ACC112 (cell line): Measurements from ENCODE around the gene NUDT7.
A peak's percentile ranks its signal among the peaks of the same experiment; 100 is the strongest.

Experiments used
- H2AFZ ChIP-seq: fragments of 200-600 bp; sonication (generic); one replicate; pipeline ENCODE4 v1.6.0; 2017; ENCODE audit warnings: antibody characterized with exemption, low read length; ENCODE audit not compliant: unreplicated experiment
- H3K27ac ChIP-seq: fragments of 200-600 bp; sonication (generic); 2 replicates; pipeline ENCODE4 v1.5.1; 2014; ENCODE audit warnings: low read depth, mild to moderate bottlenecking, antibody characterized with exemption, low read length, moderate library complexity
- H3K27me3 ChIP-seq: fragments of 200-600 bp; sonication (generic); 2 replicates; pipeline ENCODE4 v1.6.1; 2014; ENCODE audit warnings: mild to moderate bottlenecking, antibody characterized with exemption, low read length, moderate library complexity, mixed read lengths; ENCODE audit not compliant: insufficient read depth
- H3K36me3 ChIP-seq: fragments of 200-600 bp; sonication (generic); 2 replicates; pipeline ENCODE4 v1.6.1; 2016; ENCODE audit warnings: mild to moderate bottlenecking, antibody characterized with exemption, low read length, moderate library complexity, mixed read lengths; ENCODE audit not compliant: insufficient read depth
- H3K4me1 ChIP-seq: fragments of 200-600 bp; sonication (generic); one replicate; pipeline ENCODE4 v1.6.1; 2016; ENCODE audit warnings: low read length, mixed read lengths; ENCODE audit not compliant: insufficient read depth, unreplicated experiment, control insufficient read depth
- H3K4me3 ChIP-seq: fragments of 200-600 bp; sonication (generic); 2 replicates; pipeline ENCODE4 v1.5.1; 2014; ENCODE audit warnings: mild to moderate bottlenecking, low read depth, low read length
- H3K79me2 ChIP-seq: fragments of 200-600 bp; sonication (generic); one replicate; pipeline ENCODE4 v1.6.0; 2016; ENCODE audit warnings: low read length; ENCODE audit not compliant: control insufficient read depth, unreplicated experiment, insufficient read depth

The NUDT7 gene

DNA sequence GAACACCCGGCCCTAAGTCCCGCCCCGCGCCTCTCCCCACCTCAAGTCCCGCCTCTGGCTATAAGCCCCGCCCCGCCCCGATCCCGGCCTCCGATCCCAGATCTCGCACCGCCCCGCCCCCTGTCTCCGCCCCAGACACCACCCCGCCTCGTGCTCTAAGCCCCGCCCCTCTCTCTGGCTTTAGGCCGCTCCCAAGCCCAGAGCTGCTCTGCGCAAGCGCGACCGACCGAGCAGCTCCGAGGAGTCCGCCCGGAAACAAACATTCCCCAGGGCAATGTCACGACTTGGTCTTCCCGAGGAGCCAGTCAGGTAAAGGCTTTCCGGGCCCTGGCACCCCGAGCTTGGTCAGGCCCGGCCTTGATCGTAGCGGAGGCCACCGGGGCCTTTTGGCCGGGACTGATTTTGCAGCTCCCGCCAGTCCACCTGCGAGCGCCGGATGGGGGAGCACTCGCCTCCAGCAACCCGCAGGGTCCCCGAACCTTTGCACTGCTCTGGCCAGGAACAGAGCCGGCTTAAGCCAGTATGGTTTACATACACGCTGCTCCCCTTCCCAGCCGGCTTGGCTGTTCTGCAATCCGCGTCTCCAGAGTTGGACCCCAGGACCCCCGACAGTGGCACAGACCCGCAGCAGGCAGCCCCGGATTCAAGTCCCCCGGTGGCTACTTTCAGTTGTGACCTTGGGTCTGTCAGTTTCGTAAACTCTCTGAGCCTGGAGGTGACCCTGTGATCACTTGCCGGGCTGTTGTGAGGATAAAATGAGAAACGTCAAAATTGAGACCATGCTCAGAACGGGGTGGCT lies at the start of gene NUDT7:
Gene NUDT7, plus strand, starts transcription at position 206 of the 799 bp plus-strand sequence. Its CDS starts 69 bp downstream, at position 275.
- Histone ChIP-seq H2AFZ (peak within 1 kb of the TSS; percentile 85), H3K79me2 (no peaks in the 10 kb centered on the region), H3K27ac (peak within 1 kb of the TSS; percentile 25; the same call in 1 of the 2 replicates)

DNA sequence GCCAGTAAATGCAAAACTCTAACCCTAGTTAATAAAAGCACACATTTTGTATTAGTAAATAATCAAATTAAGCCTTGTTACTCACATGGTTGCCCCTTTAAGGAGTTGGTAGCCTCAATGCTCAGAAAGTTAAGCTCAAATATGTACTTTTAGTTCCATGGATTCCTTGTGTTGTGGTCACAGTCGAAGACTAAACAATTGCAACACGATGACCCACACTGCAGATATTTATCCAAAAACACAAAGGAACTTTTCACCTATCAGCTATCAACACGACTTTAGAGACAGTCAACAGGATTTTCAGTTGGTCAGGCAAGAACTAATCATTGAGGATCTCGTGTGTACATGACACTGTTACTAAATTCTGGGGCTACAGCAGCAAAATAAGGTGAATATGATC lies 47.4 kb upstream of the NUDT7 start:
- Histone ChIP-seq H3K27ac (no peak overlapping the region), H3K4me3 (no peak overlapping the region), H3K36me3 (no peaks in the 10 kb centered on the region), H3K4me1 (no peaks in the 10 kb centered on the region), H2AFZ (no peak overlapping the region), H3K27me3 (peaks cover 18% of the 10 kb centered on the region), H3K79me2 (no peaks in the 10 kb centered on the region)

More for the DNA sequence above, at the start of gene NUDT7:
- no peaks in the 10 kb centered on the region for H3K4me1 ChIP-seq
- H3K4me3 ChIP-seq = peak within 1 kb of the TSS; percentile 83
- H3K36me3 ChIP-seq = no peaks in the 10 kb centered on the region
- 0 out of 2 replicates have a peak, but pooled peaks cover 5% of the 10 kb centered on the region for H3K27me3 ChIP-seq

DNA sequence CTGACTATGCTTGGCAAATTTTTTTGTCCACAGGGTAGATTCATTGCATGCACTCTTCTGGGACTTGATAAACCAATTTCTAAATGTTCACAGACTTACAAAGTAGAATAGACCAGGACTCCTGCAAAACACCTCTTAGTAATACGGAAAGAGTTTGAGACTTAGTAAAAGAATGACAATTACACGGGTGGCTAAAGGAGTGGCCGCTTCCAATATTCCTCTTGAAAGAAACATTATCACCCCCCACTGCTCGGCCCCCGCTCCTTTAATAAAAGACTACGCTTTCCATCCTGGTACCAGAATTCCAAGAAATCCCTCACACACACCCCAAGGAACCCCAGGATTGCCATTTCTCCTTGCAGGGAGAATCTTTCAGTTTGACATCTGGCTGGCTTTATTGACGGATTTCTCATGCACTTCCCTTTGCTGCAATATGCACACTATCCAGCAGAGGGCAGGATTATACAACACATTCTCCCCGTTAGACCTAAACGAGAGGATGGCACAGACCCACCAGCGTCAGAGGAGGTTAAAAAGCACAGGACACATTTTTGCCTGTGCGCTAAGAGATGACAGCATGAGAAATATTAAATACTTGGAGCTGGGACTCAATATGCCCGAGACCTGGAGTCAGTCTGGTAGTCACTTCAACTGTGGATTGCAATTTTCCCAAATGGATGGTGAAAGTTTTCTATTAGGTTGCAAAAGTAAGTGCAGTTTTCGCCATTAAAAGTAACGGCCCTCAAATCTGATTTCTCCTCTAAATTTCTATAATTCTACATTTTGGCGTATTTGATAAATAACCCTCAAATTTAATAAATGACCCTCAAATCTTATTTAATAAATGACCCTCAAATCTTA lies 46.6 kb upstream of the NUDT7 start:
- H3K4me1 ChIP-seq = no peaks in the 10 kb centered on the region
- no peak overlapping the region for H3K4me3 ChIP-seq
- H3K36me3 ChIP-seq = no peaks in the 10 kb centered on the region
- no peaks in the 10 kb centered on the region for H3K79me2 ChIP-seq
- H3K27ac ChIP-seq = no peak overlapping the region
- H3K27me3 ChIP-seq = peaks cover 21% of the 10 kb centered on the region
- H2AFZ ChIP-seq = no peak overlapping the region

DNA sequence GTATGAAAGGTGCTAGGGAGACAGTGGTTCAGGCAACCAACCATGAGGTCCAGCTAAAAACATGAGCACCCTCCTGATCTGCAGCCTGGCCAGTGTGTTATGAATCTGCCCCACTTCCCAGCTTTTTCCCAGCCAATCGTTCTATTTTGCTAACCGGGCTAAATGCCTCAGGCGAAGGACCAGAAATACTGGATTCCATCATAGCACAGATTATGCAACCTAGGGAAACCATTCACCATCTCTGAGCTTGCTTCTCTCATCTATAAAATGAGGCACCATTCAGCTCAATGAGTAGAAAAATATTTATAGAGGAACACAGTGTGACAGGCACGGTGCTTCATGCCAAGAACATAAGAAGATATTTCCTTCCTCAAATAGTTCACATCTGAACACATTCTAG lies 45.2 kb upstream of the NUDT7 start:
- H3K27ac ChIP-seq = no peak overlapping the region
- no peak overlapping the region for H3K4me3 ChIP-seq
- H3K36me3 ChIP-seq = no peaks in the 10 kb centered on the region

DNA sequence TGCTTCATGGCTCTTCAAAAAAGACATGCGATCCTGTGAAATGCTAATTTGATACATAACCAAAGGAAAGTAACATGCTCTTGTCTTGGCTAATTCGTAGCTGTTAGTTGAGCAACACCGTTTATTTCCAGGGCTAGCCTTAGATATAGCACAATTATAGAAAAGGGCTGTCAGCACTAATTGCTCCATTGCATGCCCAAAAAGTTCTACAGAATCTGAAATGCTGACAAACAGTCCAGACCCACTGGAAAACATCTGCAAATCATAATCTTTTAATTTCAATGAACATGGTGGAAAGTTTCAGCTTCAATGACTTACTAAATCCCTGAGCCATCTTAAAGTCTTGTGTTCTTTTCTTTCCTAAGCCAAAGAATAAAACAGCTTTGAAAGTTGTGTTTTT lies 42.9 kb upstream of the NUDT7 start:
- Histone ChIP-seq H3K79me2 (no peaks in the 10 kb centered on the region), H3K27ac (no peak overlapping the region), H3K36me3 (no peaks in the 10 kb centered on the region), H3K4me3 (no peak overlapping the region), H2AFZ (no peak overlapping the region), H3K4me1 (no peaks in the 10 kb centered on the region), H3K27me3 (peaks cover 39% of the 10 kb centered on the region)

More for the DNA sequence above, 45.2 kb upstream of the NUDT7 start:
- no peaks in the 10 kb centered on the region for H3K4me1 ChIP-seq
- no peak overlapping the region for H2AFZ ChIP-seq
- H3K27me3 ChIP-seq = peaks cover 19% of the 10 kb centered on the region
- no peaks in the 10 kb centered on the region for H3K79me2 ChIP-seq

DNA sequence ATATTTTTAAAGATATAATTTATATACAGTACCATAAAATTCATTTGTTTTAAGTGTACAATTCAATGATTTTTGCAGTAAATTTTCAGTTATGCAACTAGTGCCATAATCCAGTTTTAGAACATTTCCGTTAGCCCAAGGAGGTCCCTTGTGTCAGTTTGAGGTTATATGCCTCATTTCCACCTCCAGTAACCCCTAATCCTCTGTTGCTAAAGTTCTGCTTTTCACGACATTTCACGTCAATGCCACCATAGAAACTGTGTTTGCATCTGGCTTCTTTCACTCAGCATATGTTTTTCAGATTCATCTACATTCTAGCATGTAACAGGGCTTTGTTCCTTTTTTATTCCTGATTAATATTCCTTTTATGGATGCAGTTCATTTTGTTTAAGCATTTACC lies 42.4 kb upstream of the NUDT7 start:
- Histone ChIP-seq H3K4me1 (no peaks in the 10 kb centered on the region), H3K27ac (no peak overlapping the region), H3K79me2 (no peaks in the 10 kb centered on the region), H3K27me3 (peaks cover 43% of the 10 kb centered on the region), H3K4me3 (no peak overlapping the region), H3K36me3 (no peaks in the 10 kb centered on the region), H2AFZ (no peak overlapping the region)

DNA sequence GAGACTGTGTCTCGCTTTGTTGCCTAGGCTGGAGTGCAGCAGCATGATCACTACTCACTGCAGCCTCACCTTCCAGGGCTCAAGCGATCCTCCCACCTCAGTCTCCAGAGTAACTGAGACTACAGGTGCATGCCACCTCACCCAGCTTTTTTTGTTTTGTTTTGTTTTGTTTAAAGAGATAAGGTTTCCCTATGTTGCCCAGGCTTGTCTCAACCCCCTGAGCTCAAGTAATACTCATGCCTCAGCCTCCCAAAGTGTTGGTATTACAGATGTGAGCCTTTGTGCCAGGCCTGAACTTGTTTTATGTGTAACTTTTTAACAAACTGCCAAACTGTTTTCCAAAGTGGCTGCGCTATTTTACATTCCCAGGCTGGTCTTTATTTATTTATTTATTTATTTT lies 41.8 kb upstream of the NUDT7 start:
- Histone ChIP-seq H3K27ac (no peak overlapping the region), H2AFZ (no peak overlapping the region), H3K4me1 (no peaks in the 10 kb centered on the region)

DNA sequence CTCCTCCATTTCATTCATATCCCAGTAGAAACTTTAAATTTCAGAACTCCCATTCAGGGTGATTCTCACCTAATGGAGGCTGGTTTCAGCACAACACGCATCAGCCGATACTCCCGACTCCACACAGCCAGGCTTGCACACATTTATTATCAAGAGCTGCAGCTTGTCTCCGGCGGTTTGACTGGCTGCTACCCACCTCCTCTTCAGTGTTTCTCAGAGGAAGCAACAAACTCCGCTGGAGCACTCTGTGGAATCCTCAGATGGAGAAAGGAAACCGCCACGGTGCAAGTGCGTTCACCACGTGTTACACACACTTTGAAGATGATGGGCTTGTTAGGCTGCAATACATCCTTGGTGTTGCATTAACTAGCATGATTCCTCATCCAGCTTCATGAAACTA lies 39.7 kb upstream of the NUDT7 start:
- Histone ChIP-seq H3K4me1 (no peaks in the 10 kb centered on the region), H3K27ac (no peak overlapping the region), H2AFZ (no peak overlapping the region), H3K27me3 (peaks cover 63% of the 10 kb centered on the region), H3K4me3 (no peak overlapping the region), H3K36me3 (no peaks in the 10 kb centered on the region), H3K79me2 (no peaks in the 10 kb centered on the region)

More for the DNA sequence above, 41.8 kb upstream of the NUDT7 start:
- H3K36me3 ChIP-seq = no peaks in the 10 kb centered on the region
- H3K4me3 ChIP-seq = no peak overlapping the region
- H3K27me3 ChIP-seq = peaks cover 46% of the 10 kb centered on the region
- no peaks in the 10 kb centered on the region for H3K79me2 ChIP-seq

DNA sequence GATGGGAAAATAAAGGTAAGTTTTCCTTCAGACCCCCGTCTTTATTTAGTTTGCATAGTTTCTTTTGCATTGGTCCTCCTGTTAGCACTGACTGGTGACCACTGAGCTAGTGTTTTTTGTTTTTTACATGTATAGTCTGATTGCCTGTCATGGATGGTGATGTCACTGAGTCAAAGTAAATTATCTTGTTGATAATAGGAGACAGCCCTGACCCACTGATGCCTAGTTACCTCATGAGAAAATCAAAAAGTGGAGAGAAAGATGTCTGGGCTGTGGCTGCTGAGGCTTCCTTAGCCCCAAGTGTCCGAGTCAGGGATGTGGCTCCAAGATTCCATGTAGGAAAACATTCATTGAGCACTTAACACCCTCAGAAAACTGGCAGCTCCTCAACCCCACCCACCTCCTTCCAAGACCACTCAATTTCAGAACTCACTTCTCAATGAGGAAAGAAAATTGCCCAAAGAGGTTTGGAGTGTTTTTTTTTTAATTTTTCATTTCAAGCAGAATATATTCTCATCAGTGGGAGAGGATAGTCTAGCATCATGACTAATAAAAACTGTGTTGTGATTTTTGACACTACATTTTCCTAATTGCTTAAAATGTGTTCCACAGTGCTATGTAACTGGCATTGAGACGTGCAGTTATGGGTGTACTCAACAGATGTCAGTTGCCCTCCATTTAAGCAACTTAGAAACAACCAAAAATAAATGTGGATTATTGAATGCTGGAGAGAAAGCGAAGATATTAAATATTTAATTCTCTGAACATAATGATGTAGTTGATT lies 38.7 kb upstream of the NUDT7 start:
- no peak overlapping the region for H3K27ac ChIP-seq

DNA sequence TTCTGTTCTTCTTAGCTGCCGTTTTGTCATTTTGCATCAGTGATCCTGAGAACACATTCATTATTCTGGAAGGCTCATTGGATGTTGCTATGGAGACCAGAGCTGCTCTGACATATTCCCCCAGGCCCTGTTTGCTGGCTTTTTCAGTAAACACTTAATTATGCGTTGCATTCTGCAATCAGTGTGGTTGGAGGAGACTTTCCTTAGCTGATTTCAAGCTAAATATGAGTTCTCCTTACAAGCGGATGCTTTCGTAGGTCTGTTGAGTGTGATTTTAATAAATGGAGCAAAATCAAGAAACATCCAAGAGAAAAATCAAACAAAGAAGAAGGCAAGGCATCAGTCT lies 38.2 kb upstream of the NUDT7 start:
- no peaks in the 10 kb centered on the region for H3K4me1 ChIP-seq
- no peak overlapping the region for H3K27ac ChIP-seq
- H3K4me3 ChIP-seq = no peak overlapping the region
- no peaks in the 10 kb centered on the region for H3K36me3 ChIP-seq
- no peaks in the 10 kb centered on the region for H3K79me2 ChIP-seq
- no peak overlapping the region for H2AFZ ChIP-seq
- peaks cover 73% of the 10 kb centered on the region for H3K27me3 ChIP-seq

More for the DNA sequence above, 38.7 kb upstream of the NUDT7 start:
- Histone ChIP-seq H3K79me2 (no peaks in the 10 kb centered on the region), H3K27me3 (peaks cover 68% of the 10 kb centered on the region), H2AFZ (no peak overlapping the region), H3K4me1 (no peaks in the 10 kb centered on the region), H3K4me3 (no peak overlapping the region), H3K36me3 (no peaks in the 10 kb centered on the region)
